ENCODE measurements around the gene TEX19. TPM values are rescaled to one million over a fixed set of nuclear protein-coding genes. Genes with fewer than 3 reads are reported as not detected.

The TEX19 gene
- total and polyA plus RNA-seq, 9 of the 15 experiments (the other 6 are each of a cell fraction or from before 2014, with no cell fraction given), result 0.10 to 4.9 (median 1.9) TPM

GRCh38 chr17:82314727-82315605 lies 44.1 kb upstream of the TEX19 start:
- Histone ChIP-seq H3K27ac (ENCODE audit: extremely low read depth, low read depth, low read length) (no peak overlapping the region), H3K4me3 (no peak overlapping the region), H3K9me1 (ENCODE audit: control insufficient read depth, insufficient read depth, low read length) (no peaks in the 10 kb centered on the region), H3K79me2 (ENCODE audit: control insufficient read depth, insufficient read depth, low read length) (no peaks in the 10 kb centered on the region), H3K9ac (ENCODE audit: insufficient read depth in 1 of 2, low read depth in 2 of 2, low read length in 2 of 2) (peak overlapping the region; percentile 39 to 69; a peak in 2 of 4 replicates), H3K4me2 (ENCODE audit: insufficient read depth, low read length) (no peak overlapping the region; the same call in 1 of the 2 replicates), H2AFZ (ENCODE audit: low read depth, low read length) (peak overlapping the region; percentile 84), H3K9me3 (replicated peaks; ENCODE audit: control insufficient read depth, insufficient read depth, low read depth, low read length) (peaks cover 10% of the 10 kb centered on the region), H3K4me1 (replicated peaks in 1 of 2; ENCODE audit: control insufficient read depth in 2 of 2, insufficient read depth in 2 of 2, low read length in 2 of 2) (peaks cover 2 to 75% of the 10 kb centered on the region in 2 experiments; a peak in 4 of 5 replicates), H3K36me3 (ENCODE audit: control insufficient read depth, insufficient read depth, low read length) (no peaks in the 10 kb centered on the region), H3K27me3 (ENCODE audit: control insufficient read depth in 2 of 2, insufficient read depth in 2 of 2, low read length in 2 of 2) (no peaks in the 10 kb centered on the region), H4K20me1 (replicated peaks; ENCODE audit: control insufficient read depth, insufficient read depth, low read length) (no peaks in the 10 kb centered on the region)
- POLR2A ChIA-PET, result interaction anchor here (0.6 kb wide), 1 partner anchor 12 kb away, joined by 3 read pairs; no protein-coding TSS in a partner anchor
- CTCF ChIA-PET (ENCODE audit: low intra/inter-chr PET ratio), result no interaction called here
- intact Hi-C loops (cut with micrococcal nuclease) (no loop called here), in situ Hi-C loops (cut with MboI) (no loop called here)
- TF ChIP-seq ZNF436 (CRISPR knock-in tag; IDR thresholded peaks at IDR 0.05) (peak; percentile 26; the same call in 1 of the 2 replicates), E2F6 (IDR thresholded peaks at IDR 0.05; ENCODE audit: borderline replicate concordance in 1 of 2, extremely low read depth in 1 of 2, insufficient read depth in 1 of 2, insufficient read length in 1 of 2, low read depth in 1 of 2, low read length in 1 of 2, poor library complexity in 1 of 2, severe bottlenecking in 1 of 2) (peak; percentile 39 to 53), SPI1 (IDR thresholded peaks at IDR 0.05; ENCODE audit: borderline replicate concordance, low read depth, low read length) (peak; percentile 36; the same call in 1 of the 2 replicates), L3MBTL2 (IDR thresholded peaks at IDR 0.05) (0 out of 2 replicates have a peak, but pooled peaks have one; percentile 21), PCBP1 (IDR thresholded peaks at IDR 0.05; ENCODE audit: low read depth, low read length, poor library complexity, severe bottlenecking) (peak; percentile 20), MCM7 (IDR thresholded peaks at IDR 0.05) (no peak), ARNT (IDR thresholded peaks at IDR 0.05) (no peak), ZNF354B (CRISPR knock-in tag; IDR thresholded peaks at IDR 0.05) (no peak), ZFP36 (IDR thresholded peaks at IDR 0.05; ENCODE audit: low read depth, low read length, partially characterized antibody) (peak; percentile 96), RNF2 (IDR thresholded peaks at IDR 0.05) (no peak)
- FAIRE-seq (no peak), ATAC-seq (peak; percentile 29), DNase-seq (ENCODE audit: extremely low read depth in 1 of 4, low spot score in 3 of 4) (peak in 1 of 4 experiments; percentile 24)
- 40% methylated on average over 25 of the region's 32 CpGs for WGBS (ENCODE audit: insufficient coverage, low coverage, missing lambda C conversion rate)
- no TSS peak for BruUV-seq (replicated peaks)
